ENCODE results near the gene ADGRL1.
"Not testable (repeated sequence)": the region's sequence is repeated elsewhere in the genome, so short reads cannot be mapped to it uniquely, and the experiment has no call there.

The ADGRL1 gene

DNA sequence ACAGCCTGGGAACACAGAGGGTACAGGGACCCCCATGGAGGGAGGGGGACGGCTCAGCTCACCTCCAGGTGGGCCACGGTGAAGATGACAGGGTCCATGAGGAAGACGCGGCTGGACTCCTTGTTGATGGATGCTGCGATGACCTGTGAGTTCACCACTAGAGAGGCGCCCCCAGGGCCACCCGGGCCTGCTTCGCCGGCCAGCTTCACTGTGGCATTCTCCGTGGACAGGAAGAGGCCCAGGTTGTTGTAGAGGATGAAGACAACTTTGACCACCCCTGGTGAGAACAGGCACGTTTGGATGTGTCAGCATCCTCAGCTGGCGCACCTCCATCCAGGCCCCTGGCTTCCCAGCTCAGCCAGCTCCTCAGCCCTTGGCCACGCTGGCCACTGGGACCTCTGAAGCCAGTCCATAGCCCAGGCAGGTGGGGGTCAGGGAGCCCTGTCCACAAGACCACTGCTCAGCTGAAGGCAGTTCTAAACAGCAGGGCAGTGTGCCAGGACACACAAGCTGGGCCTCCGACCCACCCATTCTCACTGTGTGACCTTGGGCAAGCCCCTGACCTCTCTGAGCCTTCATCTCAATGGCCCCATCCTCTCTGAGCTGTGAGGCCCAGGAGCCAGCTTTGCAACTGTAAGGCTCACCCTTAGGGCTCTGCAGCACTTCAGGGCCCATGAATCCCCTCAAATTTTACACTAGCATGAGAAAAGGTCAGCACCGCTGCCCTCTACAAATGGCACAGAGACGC, 47.5 kb downstream of the ADGRL1 start:
- no peak for DNase-seq

DNA sequence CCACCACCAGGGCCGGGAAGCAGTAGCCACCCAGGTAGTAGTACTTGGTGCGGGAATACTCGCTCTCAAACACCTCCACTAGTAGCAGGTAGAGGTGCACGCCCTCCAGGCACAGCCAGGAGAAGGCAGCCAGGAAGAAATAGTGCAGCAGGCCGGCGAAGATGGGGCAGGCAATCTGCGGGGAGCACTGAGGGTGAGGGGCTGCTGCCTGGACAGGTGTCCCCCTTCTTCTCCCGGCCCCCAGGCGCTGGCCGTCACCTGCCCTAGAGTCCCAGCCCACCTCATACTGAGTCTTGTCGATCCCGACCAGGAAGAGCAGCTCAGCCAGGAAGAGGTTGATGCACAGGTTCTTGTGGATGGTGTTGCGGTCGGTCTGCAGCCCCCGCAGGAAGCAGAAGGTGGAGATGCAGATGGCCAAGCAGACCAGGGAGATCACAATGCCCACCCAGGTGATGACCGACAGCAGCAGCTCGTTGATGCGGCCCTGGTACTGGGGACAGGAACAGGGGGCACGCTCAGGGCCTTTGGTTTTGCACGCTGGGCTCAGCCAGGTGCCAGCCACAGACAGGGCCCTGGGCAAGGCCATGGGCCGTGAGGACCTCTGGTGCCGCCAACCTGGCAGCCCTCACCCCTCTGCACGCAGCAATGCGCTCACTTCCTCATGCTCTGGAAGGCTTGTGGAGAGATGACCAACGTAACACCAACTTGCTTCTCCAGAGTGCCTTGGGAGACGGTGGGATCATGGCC, 48.8 kb downstream of the ADGRL1 start:
- no peak for DNase-seq

DNA sequence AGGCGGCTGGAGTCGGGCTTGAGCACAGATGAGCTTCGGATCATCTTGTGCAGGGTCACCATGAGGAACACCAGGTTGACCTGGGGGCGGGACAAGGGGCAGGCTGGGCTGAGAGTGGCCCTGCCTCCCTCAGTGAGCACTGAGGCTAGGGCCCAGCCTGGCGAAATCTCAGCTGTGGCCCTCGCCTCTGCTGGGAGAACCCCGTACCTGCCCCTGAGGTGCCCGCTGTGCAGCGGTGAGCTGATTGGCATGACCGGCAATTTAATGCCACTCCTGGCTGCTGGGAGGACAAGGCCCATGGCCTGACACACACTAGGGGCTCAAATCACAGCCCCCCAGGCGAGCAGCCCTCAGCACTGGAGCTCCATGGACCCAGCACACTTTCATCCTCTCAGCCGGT, 49.8 kb downstream of the ADGRL1 start:
- DNase-seq: no peak

DNA sequence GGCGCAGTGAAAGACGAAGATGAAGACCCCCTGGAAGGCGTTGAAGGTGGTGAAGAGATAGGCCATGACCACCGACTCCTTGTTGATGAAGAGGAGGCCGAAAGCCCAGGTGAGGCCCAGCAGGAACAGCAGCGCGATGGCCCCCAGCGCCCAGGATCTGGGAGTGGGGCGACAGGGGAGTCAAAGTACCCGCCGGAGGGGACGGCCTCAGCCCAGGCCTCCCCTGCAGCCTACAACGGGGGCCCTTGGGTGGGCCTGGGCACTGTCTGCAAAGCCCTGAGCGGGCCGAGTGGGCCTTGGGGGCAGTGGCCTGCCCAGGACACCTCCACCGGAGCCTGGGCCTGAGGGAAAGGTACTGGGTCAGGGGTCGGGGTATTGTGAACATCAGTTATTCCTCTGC, 50.6 kb downstream of the ADGRL1 start:
- no peak for DNase-seq

DNA sequence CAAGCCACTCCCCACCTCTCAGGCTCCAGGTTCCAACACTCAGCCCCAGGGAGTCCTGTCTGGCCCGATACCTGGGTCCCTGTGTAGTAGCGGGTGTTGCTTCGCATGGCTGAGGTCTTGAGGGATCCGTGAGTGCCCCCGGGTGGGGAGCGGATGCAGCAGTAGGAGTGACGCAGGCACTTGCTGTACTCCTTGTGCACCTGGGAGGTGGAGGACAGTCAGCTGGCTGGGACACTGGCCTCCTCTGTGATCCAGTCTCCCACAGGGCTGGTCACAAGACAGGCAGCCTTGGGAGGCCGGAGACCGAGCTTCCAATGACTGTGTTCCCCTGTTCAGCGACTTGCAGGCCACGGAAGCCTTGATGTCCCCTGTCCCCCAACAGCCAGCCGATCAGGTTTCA, 53.3 kb downstream of the ADGRL1 start:
- DNase-seq: no peak

DNA sequence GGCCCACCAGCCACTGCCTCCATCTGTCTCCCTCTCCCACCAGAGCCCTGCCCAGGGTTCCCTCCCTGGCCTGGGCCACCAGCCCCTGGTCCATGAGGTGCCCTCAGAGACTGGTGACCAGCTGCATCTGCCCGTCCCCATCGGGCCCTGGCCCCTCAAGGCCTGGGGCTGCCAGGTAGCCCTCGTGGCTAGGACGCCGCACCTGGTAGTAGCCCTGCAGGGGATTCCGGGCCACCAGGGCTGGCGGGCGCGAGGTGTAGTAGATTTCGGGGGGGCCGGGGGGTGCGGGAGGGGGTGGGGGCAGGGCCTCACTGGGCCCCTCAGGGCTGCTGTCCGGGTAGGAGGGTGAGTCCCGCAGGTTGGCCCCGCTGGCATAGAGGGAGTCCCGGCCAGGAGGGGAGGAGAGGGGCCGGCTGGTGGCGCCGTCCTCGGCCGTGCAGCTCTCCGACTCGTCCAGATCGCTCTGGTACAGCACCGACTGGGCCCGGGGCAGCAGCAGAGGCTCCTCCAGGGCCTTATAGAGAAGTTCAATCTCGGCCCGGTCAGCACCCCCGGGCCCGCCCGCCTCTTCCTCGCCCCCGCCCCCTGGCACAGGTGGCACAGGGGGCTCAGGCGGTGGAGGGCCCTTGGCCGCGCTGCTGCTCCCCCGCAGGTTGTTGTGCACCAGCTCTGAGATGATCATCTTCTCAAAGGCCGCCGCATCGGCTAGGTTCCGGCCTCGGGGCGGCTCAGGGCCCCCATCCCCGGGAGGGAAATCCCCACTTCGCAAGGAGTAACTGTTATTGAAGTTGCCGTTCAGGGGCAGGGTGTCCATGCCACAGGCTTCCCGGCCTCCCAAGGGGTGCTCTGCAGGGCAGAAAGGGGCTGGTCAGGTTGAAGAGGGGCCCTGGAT, 55.0 kb downstream of the ADGRL1 start:
- no peak for DNase-seq

DNA sequence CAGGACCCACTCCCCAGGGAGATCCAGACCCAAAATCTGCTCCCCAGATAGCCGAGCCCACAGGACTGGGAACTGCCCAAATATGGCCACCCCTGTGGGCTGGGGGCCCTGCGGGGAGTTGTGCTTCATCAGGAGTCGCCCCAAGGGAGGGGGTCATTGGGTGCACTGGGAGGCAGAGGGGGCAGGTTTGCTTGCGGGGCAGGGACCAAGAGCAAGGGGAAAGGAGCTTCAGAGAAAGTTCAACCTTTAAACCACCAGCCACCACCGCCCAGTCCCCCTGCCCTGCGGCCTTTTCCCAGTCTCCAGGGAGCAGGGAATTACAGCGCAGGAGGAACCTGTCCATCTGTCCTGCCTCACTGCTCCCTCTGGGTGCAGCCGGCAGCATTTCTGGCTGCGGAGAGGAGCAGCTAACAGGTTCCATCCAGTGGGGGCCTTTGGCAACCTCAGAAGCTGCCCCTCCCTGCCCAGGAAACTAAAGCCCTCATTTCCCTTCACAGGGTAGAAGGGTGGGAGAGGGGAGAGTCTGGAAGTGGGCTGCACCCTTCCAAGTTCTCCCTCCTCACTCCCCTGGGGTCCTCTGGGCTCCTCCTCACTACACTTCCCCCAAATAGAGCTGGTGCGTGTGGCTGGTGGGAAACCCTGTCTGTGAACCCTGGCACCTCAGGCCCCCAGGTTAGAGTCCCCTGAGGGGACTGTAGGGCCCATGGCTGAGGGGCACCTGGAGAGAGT, 55.8 kb downstream of the ADGRL1 start:
- peak; percentile 5 for DNase-seq

DNA sequence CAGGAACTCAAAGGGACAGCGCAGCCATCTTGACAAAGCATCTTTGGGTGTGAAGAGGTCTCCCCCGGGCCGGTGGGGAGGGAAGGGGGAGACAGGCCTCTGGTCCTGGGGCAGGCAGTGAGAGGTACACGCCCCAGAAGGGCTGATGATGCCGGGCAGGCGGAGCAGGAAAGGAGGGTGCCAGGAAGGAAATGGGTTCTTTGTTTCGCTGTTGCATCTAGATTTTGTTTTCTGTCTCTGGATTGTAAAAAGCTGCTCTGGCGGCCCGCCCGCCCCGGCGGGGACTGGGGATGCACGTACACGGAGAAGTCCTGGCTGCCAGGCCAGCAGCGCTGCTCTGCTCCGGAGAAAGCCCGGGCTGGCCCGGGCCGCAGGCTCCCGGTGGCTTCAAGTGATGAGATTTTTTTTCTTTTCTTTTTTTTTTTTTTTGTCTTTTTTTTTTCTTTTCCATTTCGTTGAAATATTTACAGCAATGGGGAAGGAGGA, 56.4 kb downstream of the ADGRL1 start:
- peak; percentile 62 for DNase-seq

DNA sequence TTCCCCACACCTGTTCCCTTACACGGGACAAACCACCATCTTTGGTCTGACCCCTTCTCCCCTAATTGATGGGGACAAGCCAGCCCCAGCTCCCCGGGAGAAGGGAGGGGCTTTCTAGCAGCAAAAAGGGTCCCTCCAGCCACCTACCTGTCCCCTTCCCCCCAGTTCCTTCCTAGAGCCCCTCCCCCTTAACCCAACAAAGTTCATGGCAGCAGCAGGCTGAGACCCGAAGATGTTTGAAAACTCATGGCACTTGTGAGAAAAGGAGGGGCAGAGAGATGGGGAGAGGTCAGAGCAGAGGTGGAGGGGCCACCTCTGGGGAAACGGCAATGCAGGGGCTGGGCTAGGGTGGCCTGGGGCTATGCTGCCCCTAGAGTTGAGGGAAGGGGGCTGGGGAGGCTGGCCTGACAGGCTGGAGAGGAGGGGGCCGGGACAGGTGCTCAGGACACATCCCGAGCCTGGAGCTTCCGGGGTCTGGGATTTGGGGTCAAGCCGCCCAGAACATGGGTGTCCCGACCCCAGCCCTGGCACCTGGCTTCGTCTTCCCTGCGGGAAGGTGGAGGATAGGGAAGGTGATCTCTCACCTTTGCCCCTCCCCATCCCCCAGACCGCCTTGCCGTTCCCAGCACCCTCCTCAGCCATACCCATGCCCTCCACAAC, 57.1 kb downstream of the ADGRL1 start:
- DNase-seq: no peak

DNA sequence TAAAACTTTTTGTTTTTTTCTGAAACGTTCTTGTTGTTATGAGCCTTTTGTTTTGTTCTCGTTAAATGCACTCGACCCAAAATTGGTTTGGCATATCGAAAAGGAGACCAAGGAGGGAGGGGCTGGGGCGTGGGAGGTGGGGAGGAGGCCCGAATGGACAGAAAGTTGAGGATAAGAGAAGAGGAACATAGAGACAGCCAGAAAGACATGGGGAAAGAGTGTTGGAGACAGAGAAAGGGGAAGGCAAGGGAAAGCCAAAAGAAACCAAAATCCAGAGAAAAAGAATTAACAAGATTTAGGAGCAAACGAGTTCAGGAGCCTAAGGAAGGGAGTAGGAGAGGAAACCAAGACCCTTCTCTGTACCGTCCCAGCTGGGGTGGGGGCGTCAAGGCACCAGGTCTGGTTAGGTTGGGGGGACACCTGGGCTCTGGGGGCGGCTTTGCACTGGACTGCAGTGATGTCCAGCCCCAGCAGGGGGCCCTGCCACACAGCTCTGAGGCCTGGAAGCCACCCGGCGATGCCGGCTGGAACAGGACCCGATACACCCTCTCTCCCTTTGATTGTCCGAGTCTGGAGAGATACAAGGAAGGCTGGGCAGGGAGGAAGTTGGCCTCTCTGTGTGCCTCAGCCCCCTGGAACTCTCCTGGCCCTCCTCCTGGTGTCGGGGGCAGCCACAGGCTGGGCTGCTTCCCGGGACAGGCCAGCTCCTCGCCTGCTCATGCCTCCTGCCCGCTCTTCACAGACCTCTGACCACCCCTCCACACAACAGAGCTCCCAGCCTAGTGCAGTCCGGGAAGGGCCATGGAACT, 58.0 kb downstream of the ADGRL1 start:
- DNase-seq: peak; percentile 40

DNA sequence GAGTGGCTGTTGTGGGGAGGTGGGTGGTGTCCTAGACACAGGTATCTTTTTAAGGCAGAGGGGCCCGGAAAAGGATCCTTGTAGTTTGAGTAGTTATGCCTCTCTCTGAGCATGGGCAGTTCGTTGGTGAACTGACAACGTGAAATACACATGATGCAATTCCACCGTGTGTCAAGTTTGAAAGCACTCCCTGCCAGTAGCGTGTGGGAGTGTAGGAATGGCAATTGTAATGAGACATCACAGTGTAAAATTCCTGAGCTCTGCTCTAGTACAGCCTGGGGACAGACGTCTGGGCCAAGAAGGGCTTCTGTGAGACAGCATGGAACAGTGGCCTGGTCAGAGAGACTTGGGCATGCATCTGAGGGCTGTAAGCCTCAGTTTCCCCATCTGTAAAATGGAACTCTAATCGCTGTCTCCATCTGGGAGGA, 59.2 kb downstream of the ADGRL1 start:
- DNase-seq: no peak

DNA sequence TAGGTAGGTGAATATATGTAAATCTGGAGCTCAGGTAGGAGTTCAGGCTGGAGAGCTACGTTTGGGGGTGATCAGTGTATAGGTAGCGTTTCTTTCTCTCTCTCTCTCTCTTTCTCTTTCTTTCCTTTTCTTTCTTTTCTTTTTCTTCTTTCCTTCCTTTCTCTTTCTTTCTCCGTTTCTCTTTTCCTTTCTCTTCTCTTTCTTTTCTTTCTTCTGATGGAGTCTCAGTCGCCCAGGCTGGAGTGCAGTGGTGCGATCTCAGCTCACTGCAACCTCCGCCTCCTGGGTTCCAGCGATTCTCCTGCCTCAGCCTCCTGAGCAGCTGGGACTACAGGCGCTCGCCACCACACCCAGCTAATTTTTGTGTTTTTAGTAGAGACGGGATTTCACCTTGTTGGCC, 59.8 kb downstream of the ADGRL1 start:
- not testable (repeated sequence) for DNase-seq

DNA sequence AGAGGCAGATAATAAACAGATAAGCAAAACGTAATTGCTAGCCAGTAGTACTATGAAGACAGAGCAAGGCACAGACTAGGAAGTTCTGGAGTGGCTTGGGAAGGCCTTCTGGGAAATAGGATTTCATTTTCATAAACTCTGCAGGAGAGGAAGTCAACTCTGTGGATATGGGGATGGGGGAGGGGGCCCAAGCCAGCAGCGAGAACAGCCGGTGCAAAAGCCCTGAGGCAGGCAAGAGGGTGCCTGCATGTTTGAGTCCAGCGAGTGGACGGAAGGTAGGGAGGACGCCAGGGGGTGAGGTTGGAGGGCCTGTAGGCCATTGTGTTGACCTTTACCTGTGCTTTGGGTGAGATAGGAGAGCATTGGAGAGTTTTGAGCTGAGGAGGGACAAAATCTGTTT, 60.6 kb downstream of the ADGRL1 start:
- DNase-seq: no peak

DNA sequence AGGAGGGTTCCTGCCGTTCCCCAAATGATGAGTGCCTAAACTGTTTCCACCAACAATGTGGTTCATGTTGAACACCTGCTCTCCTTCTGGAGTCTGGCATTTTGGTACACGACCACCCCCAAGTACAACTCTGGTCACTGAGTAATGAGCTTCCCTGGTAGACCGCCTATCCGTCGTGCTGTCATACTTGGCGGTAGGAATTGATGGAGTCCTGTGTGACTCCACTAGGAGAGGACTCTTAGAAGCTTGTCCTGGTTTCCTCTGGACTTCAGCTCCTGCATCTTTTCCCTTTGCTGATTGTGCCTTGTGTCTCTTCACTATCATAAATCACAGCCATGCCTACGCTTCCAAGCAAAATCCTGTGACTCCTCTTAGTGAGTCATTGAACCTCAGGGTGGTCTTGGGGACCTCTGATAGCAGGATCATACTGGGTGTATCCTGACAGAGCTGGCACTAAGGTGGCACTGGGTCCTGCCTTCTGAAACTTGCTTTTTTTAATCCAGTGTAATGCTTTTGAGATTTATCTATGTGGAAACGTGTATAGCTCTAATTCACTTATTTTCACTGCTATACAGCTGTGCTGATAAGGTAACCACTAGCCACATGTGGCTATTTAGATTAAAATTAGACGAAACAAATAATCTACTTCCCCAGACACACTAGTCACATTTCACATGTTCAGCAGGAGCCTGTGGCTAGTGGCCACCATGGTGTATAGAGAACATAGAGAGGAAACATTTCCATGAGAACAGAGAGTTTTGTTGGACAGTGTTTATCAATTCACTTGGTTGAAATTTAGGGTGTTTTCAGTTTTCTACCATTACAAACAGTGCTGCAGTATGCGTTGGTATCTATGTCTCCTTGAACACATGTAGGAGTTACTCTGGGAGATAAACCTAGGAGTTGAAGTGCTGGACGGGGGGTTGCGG, 63.4 kb downstream of the ADGRL1 start:
- DNase-seq: no peak

DNA sequence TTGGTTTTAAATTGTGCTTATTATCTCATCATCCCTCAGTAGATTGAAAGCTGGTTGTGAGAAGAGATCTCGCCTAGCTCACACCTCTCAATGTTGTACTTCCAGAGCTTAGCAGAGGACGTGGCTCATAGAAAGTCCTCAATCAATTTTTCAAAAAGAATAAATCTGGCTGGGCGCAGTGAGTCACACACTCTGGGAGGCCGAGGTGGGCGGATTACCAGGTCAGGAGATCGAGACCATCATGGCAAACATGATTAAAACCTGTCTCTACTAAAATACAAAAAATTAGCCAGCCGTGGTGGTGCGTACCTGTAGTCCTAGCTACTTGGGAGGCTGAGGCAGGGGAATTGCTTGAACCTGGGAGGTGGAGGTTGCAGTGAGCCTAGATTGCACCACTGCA, 64.9 kb downstream of the ADGRL1 start:
- DNase-seq: no peak

DNA sequence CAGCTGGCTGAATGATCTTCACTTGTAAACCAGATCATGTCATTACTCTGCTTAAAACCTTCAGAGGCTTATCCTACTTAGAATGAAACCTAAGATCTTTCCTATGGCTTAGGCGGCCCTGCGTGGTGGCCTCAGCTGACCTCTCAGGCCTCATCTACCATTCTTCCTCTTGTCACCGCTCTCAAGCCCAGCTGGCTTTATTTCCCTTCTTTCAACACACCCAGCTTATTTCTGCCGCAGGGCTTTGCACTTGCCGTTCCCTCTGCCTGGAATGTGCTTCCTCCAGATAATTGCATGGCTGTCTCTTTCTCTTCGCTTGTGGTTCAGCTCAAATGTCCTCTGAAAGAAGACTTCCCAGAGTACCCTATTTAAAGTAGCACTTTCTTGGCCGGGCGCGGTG, 66.0 kb downstream of the ADGRL1 start:
- no peak for DNase-seq

DNA sequence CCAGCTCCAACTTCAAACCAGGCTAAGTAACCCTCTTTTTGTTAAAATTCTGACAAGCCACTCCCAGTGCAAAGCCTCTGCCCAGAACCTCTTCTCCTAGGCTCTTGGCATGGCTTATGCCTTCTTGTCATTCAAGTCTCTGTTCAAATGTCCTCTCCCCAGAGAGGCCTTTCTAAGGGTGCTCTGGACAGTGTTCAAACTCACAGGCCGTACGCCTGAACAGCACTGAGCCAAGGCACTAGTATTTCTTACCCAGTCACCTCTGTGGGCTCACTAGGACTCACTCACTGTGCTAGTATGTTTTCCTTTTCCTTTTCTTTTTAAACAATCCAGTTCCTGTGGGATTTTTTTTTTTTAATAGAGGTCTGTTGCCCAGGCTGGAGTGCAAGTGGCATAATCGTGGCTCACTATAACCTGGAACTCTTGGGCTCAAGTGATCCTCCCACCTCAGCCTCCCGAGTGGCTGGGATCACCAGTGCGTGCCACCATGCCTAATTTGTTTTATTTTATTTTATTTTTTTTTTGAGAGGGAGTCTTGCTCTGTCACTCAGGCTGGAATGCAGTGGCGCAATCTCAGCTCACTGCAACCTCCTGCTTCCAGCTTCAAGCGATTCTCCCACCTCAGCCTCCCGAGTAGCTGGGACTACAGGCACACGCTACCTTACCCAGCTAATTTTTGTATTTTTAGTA, 67.2 kb downstream of the ADGRL1 start:
- DNase-seq: no peak

DNA sequence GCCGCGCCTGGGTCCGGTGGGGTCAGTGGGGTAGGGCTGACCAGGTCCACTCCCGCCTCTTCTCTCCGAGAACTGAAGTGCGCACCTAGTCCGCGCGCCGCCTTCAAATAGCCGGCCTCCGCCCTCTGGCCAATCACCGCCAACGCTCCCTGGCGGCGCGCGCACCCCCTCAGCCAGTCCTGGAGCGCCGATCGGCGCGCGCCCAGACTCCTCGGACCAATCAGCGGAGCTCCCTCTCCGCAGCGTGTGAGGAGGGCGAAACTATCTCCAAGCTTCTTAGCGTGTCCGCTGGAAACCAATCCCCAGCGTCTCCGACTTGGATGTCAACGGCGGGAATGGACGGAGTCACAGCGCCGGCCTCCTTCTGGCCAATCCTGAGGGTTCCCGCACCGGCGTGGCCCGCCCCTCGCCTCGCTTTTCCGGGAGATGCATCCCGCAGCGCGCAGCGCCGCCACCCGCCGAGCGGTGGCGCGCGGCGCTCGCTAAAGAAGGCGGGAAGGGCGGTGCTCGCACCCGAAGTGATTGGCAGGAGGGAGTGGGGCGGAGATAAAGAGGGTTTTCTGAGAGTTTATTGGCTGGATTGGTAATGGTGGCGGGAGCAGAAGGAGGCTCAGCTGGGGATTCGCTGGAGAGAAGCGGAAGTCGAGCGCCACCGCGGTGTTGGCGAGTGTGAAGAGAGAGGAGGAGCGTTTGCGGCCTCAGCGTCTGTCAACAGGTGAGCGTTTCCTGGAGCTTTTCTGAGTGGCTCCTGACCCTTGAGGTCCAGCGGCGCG, 69.3 kb downstream of the ADGRL1 start, which contains the start of gene ASF1B:
ASF1B (minus strand) TSS at position 81 of the 773 bp plus-strand sequence. CDS start 133 bp downstream, outside the sequence.
- peak; percentile 97 for DNase-seq
